H9 (cell line): ENCODE data around the gene ALKBH5. TPM values are rescaled to one million over a fixed set of nuclear protein-coding genes. Genes with fewer than 3 reads are reported as not detected.

Experiments used
- DNase-seq: peaks from one replicate; pipeline ENCODE4 v3.0.0-alpha.2; 2017
- H2AFZ ChIP-seq: one replicate; pipeline ENCODE4 v1.6.1; 2013; ENCODE audit warnings: mild to moderate bottlenecking, low read length, control low read depth, moderate library complexity
- H2AK5ac ChIP-seq: 2 replicates; pipeline ENCODE4 v1.6.1; 2013; ENCODE audit warnings: low read length, control low read depth, mixed read lengths; ENCODE audit not compliant: insufficient read length
- H2BK120ac ChIP-seq: one replicate; pipeline ENCODE4 v1.6.1; 2013; ENCODE audit warnings: low read depth, mild to moderate bottlenecking, low read length, control low read depth, inconsistent platforms; ENCODE audit not compliant: poor library complexity, severe bottlenecking
- H2BK12ac ChIP-seq: 2 replicates; pipeline ENCODE4 v1.6.1; 2013; ENCODE audit warnings: low read length, control low read depth, mixed read lengths, low read depth; ENCODE audit not compliant: insufficient read length
- H2BK15ac ChIP-seq: 2 replicates; pipeline ENCODE4 v1.6.1; 2013; ENCODE audit warnings: low read depth, low read length, control low read depth
- H2BK20ac ChIP-seq: one replicate; pipeline ENCODE4 v1.6.1; 2013; ENCODE audit warnings: low read depth, mild to moderate bottlenecking, low read length, control low read depth, inconsistent platforms; ENCODE audit not compliant: poor library complexity, severe bottlenecking
- H2BK5ac ChIP-seq: 2 replicates; pipeline ENCODE4 v1.6.1; 2013; ENCODE audit warnings: low read length, control low read depth, mixed read lengths; ENCODE audit not compliant: insufficient read length
- H3K14ac ChIP-seq: 2 replicates; pipeline ENCODE4 v1.6.1; 2013; ENCODE audit warnings: low read length, control low read depth; ENCODE audit not compliant: insufficient read depth
- H3K18ac ChIP-seq: 2 replicates; pipeline ENCODE4 v1.6.1; 2013; ENCODE audit warnings: low read depth, mild to moderate bottlenecking, mixed read lengths, low read length, control low read depth; ENCODE audit not compliant: insufficient read length
- H3K23ac ChIP-seq: 2 replicates; pipeline ENCODE4 v1.6.1; 2013; ENCODE audit warnings: low read length, control low read depth, mixed read lengths, low read depth; ENCODE audit not compliant: insufficient read length
- H3K23me2 ChIP-seq: 2 replicates; pipeline ENCODE4 v1.6.1; 2013; ENCODE audit warnings: low read depth, mild to moderate bottlenecking, mixed read lengths, low read length, control low read depth; ENCODE audit not compliant: insufficient read length, poor library complexity, severe bottlenecking
- H3K27ac ChIP-seq: 2 replicates; pipeline ENCODE4 v1.5.1; 2013; ENCODE audit warnings: low read length, control low read depth, mixed read lengths, low read depth; ENCODE audit not compliant: insufficient read length
- H3K27me3 ChIP-seq: 2 replicates; pipeline ENCODE4 v1.6.1; 2013; ENCODE audit warnings: low read length, control low read depth, inconsistent platforms; ENCODE audit not compliant: insufficient read depth
- H3K4ac ChIP-seq: 2 replicates; pipeline ENCODE4 v1.6.1; 2013; ENCODE audit warnings: low read depth, mild to moderate bottlenecking, control low read depth, inconsistent platforms, low read length, moderate library complexity
- H3K4me1 ChIP-seq: 2 replicates; pipeline ENCODE4 v1.6.1; 2013; ENCODE audit warnings: low read length, control low read depth, inconsistent platforms; ENCODE audit not compliant: insufficient read depth
- H3K4me2 ChIP-seq: 2 replicates; pipeline ENCODE4 v1.6.1; 2013; ENCODE audit warnings: low read length, control low read depth, mixed read lengths; ENCODE audit not compliant: insufficient read length, insufficient read depth
- H3K56ac ChIP-seq: 2 replicates; pipeline ENCODE4 v1.6.1; 2013; ENCODE audit warnings: low read depth, mild to moderate bottlenecking, mixed read lengths, low read length, control low read depth; ENCODE audit not compliant: insufficient read length
- H3K79me1 ChIP-seq: 2 replicates; pipeline ENCODE4 v1.6.1; 2013; ENCODE audit warnings: low read depth, mild to moderate bottlenecking, moderate library complexity, low read length, control low read depth, inconsistent platforms; ENCODE audit not compliant: insufficient read depth, poor library complexity, severe bottlenecking
- H3K79me2 ChIP-seq: 2 replicates; pipeline ENCODE4 v1.6.1; 2013; ENCODE audit warnings: low read length, control low read depth, inconsistent platforms; ENCODE audit not compliant: insufficient read depth
- H3K9ac ChIP-seq: 2 replicates; pipeline ENCODE4 v1.6.1; 2013; ENCODE audit warnings: low read length, control low read depth, mixed read lengths; ENCODE audit not compliant: insufficient read length; ENCODE audit errors: extremely low read depth
- H3K9me3 ChIP-seq: one replicate; pipeline ENCODE4 v1.6.1; 2013; ENCODE audit warnings: low read depth, low read length, inconsistent platforms; ENCODE audit not compliant: control insufficient read depth
- H3T11ph ChIP-seq: one replicate; pipeline ENCODE4 v1.6.1; 2013; ENCODE audit warnings: mild to moderate bottlenecking, low read length, control low read depth, inconsistent platforms
- H4K20me1 ChIP-seq: one replicate; pipeline ENCODE4 v1.6.1; 2013; ENCODE audit not compliant: control insufficient read depth, insufficient read length, insufficient read depth
- H4K5ac ChIP-seq: 2 replicates; pipeline ENCODE4 v1.6.1; 2013; ENCODE audit warnings: low read depth, mild to moderate bottlenecking, mixed read lengths, low read length, control low read depth; ENCODE audit not compliant: insufficient read length
- H4K8ac ChIP-seq: replicated peaks from 2 replicates; pipeline ENCODE4 v1.6.1; 2013; ENCODE audit warnings: low read length, control low read depth, mixed read lengths, low read depth; ENCODE audit not compliant: insufficient read length
- H4K91ac ChIP-seq: 2 replicates; pipeline ENCODE4 v1.6.1; 2013; ENCODE audit warnings: low read depth, mild to moderate bottlenecking, moderate library complexity, mixed read lengths, low read length, control low read depth; ENCODE audit not compliant: insufficient read length
- H3K27ac Mint-ChIP-seq, 3 experiments: 2 replicates in 2 of 3; 3 replicates in 1 of 3; pipeline ENCODE4 v1.8.0; 2020 to 2021; ENCODE audit warnings: mixed read lengths in 3 of 3, mild to moderate bottlenecking in 1 of 3, moderate library complexity in 1 of 3
- H3K27me3 Mint-ChIP-seq: 2 replicates; pipeline ENCODE4 v1.8.0; 2021; ENCODE audit warnings: low read depth, mild to moderate bottlenecking, moderate library complexity, mixed read lengths
- H3K36me3 Mint-ChIP-seq, 3 experiments: 2 replicates in 2 of 3; 3 replicates in 1 of 3; pipeline ENCODE4 v1.8.0; 2020 to 2021; ENCODE audit warnings: low read depth in 3 of 3, mixed read lengths in 3 of 3; ENCODE audit not compliant: insufficient read depth in 1 of 3
- H3K4me1 Mint-ChIP-seq, 2 experiments: 2 replicates each; pipeline ENCODE4 v1.8.0; 2020; ENCODE audit warnings: mixed read lengths in 2 of 2
- H3K4me3 Mint-ChIP-seq, 2 experiments: 2 replicates in 1 of 2; 3 replicates in 1 of 2; pipeline ENCODE4 v1.8.0; 2020 to 2021; ENCODE audit warnings: mild to moderate bottlenecking in 2 of 2, mixed read lengths in 2 of 2, moderate library complexity in 1 of 2
- H3K9me3 Mint-ChIP-seq, 2 experiments: 2 replicates in 1 of 2; 3 replicates in 1 of 2; pipeline ENCODE4 v1.8.0; 2020; ENCODE audit warnings: mild to moderate bottlenecking in 2 of 2, mixed read lengths in 2 of 2, moderate library complexity in 1 of 2
- CTCF ChIP-seq: fragments of 200-600 bp; sonication (generic); conservative IDR thresholded peaks from 3 replicates; pipeline ENCODE4 v1.8.0; 2021; ENCODE audit warnings: antibody characterized with exemption, mild to moderate bottlenecking
- WGBS: extraction: QIAGEN DNeasy Blood & Tissue Kit; methylation state at CpG from one replicate; pipeline ENCODE4 v1.1.7; 2013; ENCODE audit warnings: missing lambda C conversion rate, low lambda C conversion rate, mixed read lengths; ENCODE audit not compliant: insufficient read length; ENCODE audit errors: extremely low coverage; 5-methylcytosine and 5-hydroxymethylcytosine counted together
- total RNA-seq: library from RNA; stranded (reverse); gene quantifications from 2 replicates; pipeline ENCODE4 v1.2.1, GENCODE V29; 2021

Gene ALKBH5
- total RNA-seq, 1 experiment from 2014 or later, result 89.8 TPM

- DNase-seq, result no peak
- no peak overlapping the region for H3K14ac ChIP-seq
- no peak overlapping the region for H2BK12ac ChIP-seq
- no peak overlapping the region for H4K8ac ChIP-seq
- no peak overlapping the region for H2AFZ ChIP-seq
- no peaks in the 10 kb centered on the region for H4K20me1 ChIP-seq
- no peak overlapping the region for H3T11ph ChIP-seq
- H3K23me2 ChIP-seq, result peaks cover 6% of the 10 kb centered on the region
- Mint-ChIP-seq H3K4me3 (no peak overlapping the region), H3K27ac (peak overlapping the region in 1 of 3 experiments; percentile 44; a peak in 2 of 7 replicates), H3K36me3 (peaks cover 10 to 30% (median 30%) of the 10 kb centered on the region in 3 experiments; a peak in 6 of 7 replicates), H3K9me3 (no peaks in the 10 kb centered on the region; a peak in 1 of 5 replicates), H3K4me1 (peaks cover 17 to 22% of the 10 kb centered on the region in 2 experiments), H3K27me3 (no peaks in the 10 kb centered on the region)
- no peaks in the 10 kb centered on the region for H3K9me3 ChIP-seq
- no peak overlapping the region for H3K23ac ChIP-seq
- no peak overlapping the region for H3K56ac ChIP-seq
- H4K91ac ChIP-seq, result no peak overlapping the region
- no CpG with 5 or more reads among the region's 14 CpGs for WGBS
- H2BK15ac ChIP-seq, result no peak overlapping the region
- no peak overlapping the region for H2BK120ac ChIP-seq
- H2AK5ac ChIP-seq, result no peak overlapping the region
- no peak overlapping the region for H3K18ac ChIP-seq
- H3K9ac ChIP-seq, result no peak overlapping the region
- H3K27me3 ChIP-seq, result no peaks in the 10 kb centered on the region
- H2BK5ac ChIP-seq, result no peak overlapping the region
- no peak overlapping the region for H3K4me2 ChIP-seq
- TF ChIP-seq CTCF, result no peak
- no peak overlapping the region for H3K4ac ChIP-seq
- H2BK20ac ChIP-seq, result no peak overlapping the region
- H4K5ac ChIP-seq, result no peak overlapping the region
- H3K27ac ChIP-seq, result no peak overlapping the region
- H3K79me2 ChIP-seq, result peaks cover 25% of the 10 kb centered on the region; the same call in 1 of the 2 replicates
- H3K79me1 ChIP-seq, result peaks cover 9% of the 10 kb centered on the region
- no peaks in the 10 kb centered on the region for H3K4me1 ChIP-seq
Measured at GRCh38 chr17:18230288-18231141, 46.9 kb downstream of the ALKBH5 start.
